Gastrocnemius medialis (tissue), 4 donors: Measurements from ENCODE around the gene ENTPD6. TPM values are rescaled to one million over a fixed set of nuclear protein-coding genes. Genes with fewer than 3 reads are reported as not detected.
"Not testable (repeated sequence)": the region's sequence is repeated elsewhere in the genome, so short reads cannot be mapped to it uniquely, and the experiment has no call there.

Experiments used
- ATAC-seq, 2 donors: fragments of 150-250 bp; one replicate each; pipeline ENCODE4 v1.9.1; 2016
- DNase-seq, 2 donors: peaks; one replicate each; pipeline ENCODE4 v3.0.0-alpha.2; 2019
- H3K27ac ChIP-seq, 4 donors: fragments of 200-600 bp; sonication (generic); 1 replicate in 1 of 4; 2 replicates in 3 of 4; pipeline ENCODE4 v1.5.1; 2016 to 2018; ENCODE audit warnings: mild to moderate bottlenecking in 2 of 4, moderate library complexity in 1 of 4
- H3K27me3 ChIP-seq, 3 donors: fragments of 200-600 bp; sonication (generic) in 2 of 3; 1 replicate in 1 of 3; 2 replicates in 2 of 3; pipeline versions ENCODE4 v1.5.1 to v1.6.0; 2016 to 2019; ENCODE audit warnings: mild to moderate bottlenecking in 1 of 3, moderate library complexity in 1 of 3
- H3K36me3 ChIP-seq, 2 donors: fragments of 200-600 bp; sonication (generic) in 1 of 2; one replicate each; pipeline ENCODE4 v1.5.1; 2017 to 2018
- H3K4me1 ChIP-seq, 2 donors: fragments of 200-600 bp; sonication (generic) in 1 of 2; one replicate each; pipeline ENCODE4 v1.5.1; 2016 to 2017; ENCODE audit warnings: mild to moderate bottlenecking in 2 of 2
- H3K4me3 ChIP-seq, 4 donors: fragments of 200-600 bp; sonication (generic) in 3 of 4; 1 replicate in 1 of 4; 2 replicates in 3 of 4; pipeline ENCODE4 v1.5.1; 2016 to 2019; ENCODE audit warnings: mild to moderate bottlenecking in 2 of 4
- H3K9me3 ChIP-seq, 3 donors: fragments of 200-600 bp; sonication (generic) in 2 of 3; 1 replicate in 1 of 3; 2 replicates in 2 of 3; pipeline ENCODE4 v1.5.1; 2016 to 2019
- POLR2A ChIP-seq, 2 donors: fragments of 450-650 bp; IDR thresholded peaks; one replicate each; pipeline ENCODE4 v1.6.1; 2017; ENCODE audit warnings: antibody characterized with exemption in 2 of 2, mild to moderate bottlenecking in 2 of 2, moderate library complexity in 2 of 2
- in situ Hi-C, 4 donors: fragments of 200-750 bp; cut with MboI; loops; one replicate each; pipeline versions ENCODE4 v1.15.0 to v1.8.0; 2017; ENCODE audit warnings: low sequenced_read_pairs in 4 of 4
- intact Hi-C: fragments of 100-400 bp; cut with DNase I; formaldehyde crosslinking; loops from one replicate; pipeline ENCODE4 v1.15.1; 2023; ENCODE audit warnings: low total_unique reads
- total RNA-seq, 4 donors: library from RNA; depleted of rRNA; stranded (reverse); fragments of >200 nt; gene quantifications; one replicate each; pipeline versions ENCODE4 v1.1.0 to v1.2.3, GENCODE V29; 2016
- TF ChIP-seq, protein P1 (sequence below), 5 experiments: fragments of 450-650 bp in 3 of 5; fragments of 200-600 bp in 2 of 5; sonication (generic) in 2 of 5; IDR thresholded peaks in 4 of 5; conservative IDR thresholded peaks in 1 of 5; 1 replicate in 4 of 5; 2 replicates in 1 of 5; pipeline ENCODE4 v1.5.1; 2016 to 2019; ENCODE audit warnings: antibody characterized with exemption in 5 of 5, mild to moderate bottlenecking in 3 of 5, moderate library complexity in 3 of 5

The ENTPD6 gene
- total RNA-seq, 4 donors from 2014 or later = 27.0 to 61.1 (median 50.2) TPM

DNA sequence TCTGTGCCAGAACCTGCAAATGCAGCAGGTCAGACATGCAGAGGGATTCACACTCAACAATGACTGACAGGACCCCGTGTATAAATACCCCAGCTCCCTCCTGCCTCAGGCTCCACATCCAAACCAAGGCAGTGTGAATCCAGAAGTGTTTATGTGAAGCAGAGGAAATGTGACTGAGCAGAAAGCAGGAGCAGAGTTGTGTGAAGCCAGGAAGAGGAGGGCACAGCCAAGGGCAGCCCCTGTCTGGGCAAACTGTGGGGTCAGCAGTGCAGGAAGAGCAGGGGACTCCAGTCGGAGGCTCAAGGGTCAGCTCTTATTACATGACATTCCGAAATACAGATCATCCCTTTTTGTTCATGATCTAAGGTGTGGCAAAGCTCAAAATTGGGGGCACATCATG, 19.3 kb upstream of the ENTPD6 start:
- DNase-seq (no peak), ATAC-seq (no peak)
- Histone ChIP-seq H3K36me3 (no peaks in the 10 kb centered on the region), H3K4me3 (no peak overlapping the region), H3K27me3 (no peaks in the 10 kb centered on the region), H3K27ac (no peak overlapping the region), H3K4me1 (no peaks in the 10 kb centered on the region), H3K9me3 (no peaks in the 10 kb centered on the region)
- TF ChIP-seq, protein P1, sequence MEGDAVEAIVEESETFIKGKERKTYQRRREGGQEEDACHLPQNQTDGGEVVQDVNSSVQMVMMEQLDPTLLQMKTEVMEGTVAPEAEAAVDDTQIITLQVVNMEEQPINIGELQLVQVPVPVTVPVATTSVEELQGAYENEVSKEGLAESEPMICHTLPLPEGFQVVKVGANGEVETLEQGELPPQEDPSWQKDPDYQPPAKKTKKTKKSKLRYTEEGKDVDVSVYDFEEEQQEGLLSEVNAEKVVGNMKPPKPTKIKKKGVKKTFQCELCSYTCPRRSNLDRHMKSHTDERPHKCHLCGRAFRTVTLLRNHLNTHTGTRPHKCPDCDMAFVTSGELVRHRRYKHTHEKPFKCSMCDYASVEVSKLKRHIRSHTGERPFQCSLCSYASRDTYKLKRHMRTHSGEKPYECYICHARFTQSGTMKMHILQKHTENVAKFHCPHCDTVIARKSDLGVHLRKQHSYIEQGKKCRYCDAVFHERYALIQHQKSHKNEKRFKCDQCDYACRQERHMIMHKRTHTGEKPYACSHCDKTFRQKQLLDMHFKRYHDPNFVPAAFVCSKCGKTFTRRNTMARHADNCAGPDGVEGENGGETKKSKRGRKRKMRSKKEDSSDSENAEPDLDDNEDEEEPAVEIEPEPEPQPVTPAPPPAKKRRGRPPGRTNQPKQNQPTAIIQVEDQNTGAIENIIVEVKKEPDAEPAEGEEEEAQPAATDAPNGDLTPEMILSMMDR (IDR thresholded peaks at IDR 0.05 in 4 of 5, conservative IDR thresholded peaks at IDR 0.05 in 1 of 5) = no peak
- no peak for TF ChIP-seq POLR2A (IDR thresholded peaks at IDR 0.05)
- intact Hi-C loops (no loop called here), in situ Hi-C loops (loop anchor here (10.0 to 25.0 kb wide), 6 partner anchors 91 to 189 kb away; partner anchors contain the start of genes APMAP (in 2 of the 4), ACSS1 (in 1 of the 4) and VSX1 (in 1 of the 4))

DNA sequence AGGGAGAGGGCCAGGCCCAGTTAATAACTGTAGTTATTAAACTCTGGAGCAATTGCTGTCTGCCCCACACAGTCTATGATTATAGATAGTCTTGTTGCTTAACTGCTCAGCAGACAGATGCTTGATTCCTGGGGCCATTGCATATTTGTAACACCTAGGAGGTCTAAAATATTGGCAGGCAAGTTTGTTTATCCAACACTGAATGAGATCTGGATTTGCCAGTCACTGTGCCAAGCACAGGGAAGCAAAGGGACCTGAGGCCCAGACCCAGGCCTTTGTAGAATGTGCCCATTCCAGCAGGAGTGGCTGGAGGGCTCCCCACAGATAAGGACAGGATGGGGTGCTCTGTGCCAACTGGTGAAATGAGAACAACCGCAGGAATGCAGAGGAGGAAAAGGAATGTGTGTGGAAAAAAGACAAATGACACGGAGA, 17.6 kb upstream of the ENTPD6 start:
- no peak for TF ChIP-seq POLR2A (IDR thresholded peaks at IDR 0.05)
- TF ChIP-seq, protein P1 (IDR thresholded peaks at IDR 0.05 in 4 of 5, conservative IDR thresholded peaks at IDR 0.05 in 1 of 5) = no peak
- in situ Hi-C loops = loop anchor here (10.0 to 25.0 kb wide), 6 partner anchors 93 to 191 kb away; partner anchors contain the start of genes APMAP (in 2 of the 4), ACSS1 (in 1 of the 4) and VSX1 (in 1 of the 4)
- Histone ChIP-seq H3K27me3 (no peaks in the 10 kb centered on the region), H3K36me3 (no peaks in the 10 kb centered on the region), H3K9me3 (no peaks in the 10 kb centered on the region), H3K4me3 (no peak overlapping the region), H3K4me1 (no peaks in the 10 kb centered on the region), H3K27ac (no peak overlapping the region)
- intact Hi-C loops = loop anchor here (2.0 kb wide), 2 partner anchors 101 to 183 kb away; no protein-coding TSS in a partner anchor
- ATAC-seq (no peak), DNase-seq (no peak)

DNA sequence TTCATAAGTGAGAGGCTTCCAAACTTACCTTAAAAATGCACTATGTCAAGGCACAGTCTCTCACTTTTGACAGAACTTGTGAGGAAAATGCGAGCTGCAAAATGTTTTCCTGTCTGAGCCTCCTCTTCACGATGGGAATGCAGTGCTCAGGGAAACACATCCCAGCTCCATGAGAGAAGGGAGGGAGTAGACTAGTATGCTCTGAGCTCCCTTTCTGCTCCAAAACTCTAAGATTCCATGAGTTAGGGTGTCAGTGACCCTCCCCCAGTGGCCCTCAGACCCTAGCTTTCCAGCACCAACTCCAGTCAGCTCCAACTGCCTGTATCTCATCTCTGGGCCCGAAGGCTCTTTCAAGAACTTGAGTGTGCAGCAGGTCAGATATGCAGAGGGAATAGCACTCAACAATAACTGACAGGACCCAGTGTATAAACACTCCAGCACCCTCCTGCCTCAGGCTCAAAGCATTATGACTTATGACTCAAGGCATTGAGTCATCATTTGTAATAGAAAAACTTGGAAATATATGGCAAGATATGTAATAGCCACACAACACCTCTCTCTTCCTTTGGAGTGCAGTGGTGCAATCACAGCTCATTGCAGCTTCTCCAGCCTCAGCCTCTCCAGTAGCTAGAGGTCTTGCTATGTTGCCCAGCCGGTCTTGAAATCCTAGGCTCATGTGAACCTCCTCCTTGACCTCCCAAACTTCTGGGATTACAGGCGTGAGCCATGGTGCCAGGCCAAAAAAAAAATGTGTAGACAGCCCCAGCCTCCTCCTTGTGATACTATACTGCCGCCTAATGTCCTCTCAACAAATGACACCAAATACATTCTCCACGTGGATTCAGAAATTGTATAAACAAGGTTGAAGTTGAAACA, 16.7 kb upstream of the ENTPD6 start:
- no peaks in the 10 kb centered on the region for H3K4me1 ChIP-seq
- peak; percentile 30 to 82 for DNase-seq
- intact Hi-C loops = loop anchor here (2.0 kb wide), 2 partner anchors 102 to 184 kb away; no protein-coding TSS in a partner anchor

DNA sequence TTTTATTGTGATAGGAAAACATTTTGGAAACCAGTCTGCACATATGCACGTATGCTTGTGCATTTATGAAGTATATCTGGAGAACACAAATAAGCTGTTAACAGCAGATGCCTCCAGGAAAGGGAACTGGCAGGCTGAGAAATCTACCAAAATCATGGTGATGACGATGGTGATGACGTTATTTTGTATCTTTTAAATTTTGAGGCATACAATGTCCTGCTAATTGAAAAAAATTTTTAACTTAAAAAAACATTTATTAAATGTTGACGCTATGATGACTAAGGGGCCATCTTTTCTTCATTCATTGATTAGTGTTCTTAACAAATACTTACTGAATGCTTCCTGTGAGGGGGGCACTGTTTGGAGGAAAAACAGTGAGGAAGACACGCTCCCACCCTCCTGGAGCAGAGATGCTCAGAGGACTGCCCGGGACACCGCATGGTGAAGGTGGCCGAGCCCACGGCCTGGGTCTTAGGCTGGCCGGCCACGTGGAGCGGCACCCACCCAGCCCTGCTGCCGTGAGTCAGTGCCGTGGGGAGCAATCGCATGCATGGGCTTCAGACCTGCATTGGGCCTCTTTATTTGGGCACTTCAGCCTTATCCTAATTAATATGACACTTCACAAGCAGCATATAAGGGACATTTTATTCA, 15.9 kb upstream of the ENTPD6 start:
- Histone ChIP-seq H3K9me3 (no peaks in the 10 kb centered on the region), H3K27ac (peak overlapping the region in 3 of 4 donors; percentile 45 to 63 (median 56)), H3K27me3 (no peaks in the 10 kb centered on the region), H3K4me3 (no peak overlapping the region), H3K4me1 (no peaks in the 10 kb centered on the region), H3K36me3 (no peaks in the 10 kb centered on the region)
- in situ Hi-C loops (loop anchor here (10.0 to 25.0 kb wide), 6 partner anchors 95 to 192 kb away; partner anchors contain the start of genes APMAP (in 2 of the 4), ACSS1 (in 1 of the 4) and VSX1 (in 1 of the 4)), intact Hi-C loops (loop anchor here (2.0 kb wide), 2 partner anchors 103 to 185 kb away; no protein-coding TSS in a partner anchor)
- DNase-seq (no peak), ATAC-seq (no peak)
- no peak for TF ChIP-seq POLR2A (IDR thresholded peaks at IDR 0.05)
- TF ChIP-seq, protein P1 (IDR thresholded peaks at IDR 0.05 in 4 of 5, conservative IDR thresholded peaks at IDR 0.05 in 1 of 5) = no peak

More for the DNA sequence above, 16.7 kb upstream of the ENTPD6 start:
- peak overlapping the region; percentile 39 to 63 (median 50) for H3K27ac ChIP-seq
- in situ Hi-C loops = loop anchor here (10.0 to 25.0 kb wide), 6 partner anchors 94 to 192 kb away; partner anchors contain the start of genes APMAP (in 2 of the 4), ACSS1 (in 1 of the 4) and VSX1 (in 1 of the 4)
- TF ChIP-seq POLR2A (IDR thresholded peaks at IDR 0.05) = no peak
- TF ChIP-seq, protein P1 (IDR thresholded peaks at IDR 0.05 in 4 of 5, conservative IDR thresholded peaks at IDR 0.05 in 1 of 5) = peak; percentile 62 to 84 (median 73)
- no peaks in the 10 kb centered on the region for H3K27me3 ChIP-seq
- peak; percentile 94 to 96 for ATAC-seq
- no peaks in the 10 kb centered on the region for H3K36me3 ChIP-seq
- H3K4me3 ChIP-seq = no peak overlapping the region
- no peaks in the 10 kb centered on the region for H3K9me3 ChIP-seq

DNA sequence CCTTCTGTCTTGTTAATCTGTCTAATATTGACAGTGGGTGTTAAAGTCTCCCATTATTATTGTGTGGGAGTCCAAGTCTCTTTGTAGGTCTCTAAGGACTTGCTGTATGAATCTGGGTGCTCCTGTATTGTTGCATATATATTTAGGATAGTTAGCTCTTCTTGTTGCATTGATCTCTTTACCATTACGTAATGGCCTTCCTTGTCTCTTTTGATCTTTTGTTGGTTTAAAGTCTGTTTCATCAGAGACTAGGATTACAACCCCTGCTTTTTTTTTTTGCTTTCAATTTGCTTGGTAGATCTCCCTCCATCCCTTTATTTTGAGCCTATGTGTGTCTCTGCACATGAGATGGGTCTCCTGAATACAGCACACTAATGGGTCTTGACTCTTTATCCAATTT, 11.1 kb upstream of the ENTPD6 start:
- H3K4me1 ChIP-seq, H3K27ac ChIP-seq, H3K4me3 ChIP-seq, ATAC-seq, H3K27me3 ChIP-seq, intact Hi-C loops, H3K9me3 ChIP-seq, DNase-seq, H3K36me3 ChIP-seq: not testable (repeated sequence)
- in situ Hi-C loops = loop anchor here in 3 of 4 donors (25.0 kb wide), 3 partner anchors 103 to 197 kb away; partner anchors contain the start of genes ACSS1 (in 1 of the 3) and APMAP (in 1 of the 3)
